Mononuclear cell (primary cell): ENCODE results near the gene TMEM25. TPM values are rescaled to one million over a fixed set of nuclear protein-coding genes. Genes with fewer than 3 reads are reported as not detected.

Experiments
- total RNA-seq: library from RNA; depleted of rRNA; stranded (reverse); fragments of >200 nt; gene quantifications from one replicate; pipeline ENCODE4 v1.2.3, GENCODE V29; 2012

Gene TMEM25
- total RNA-seq, 1 donor: 8.9 TPM

Other genes with a start within 250 kb of the TMEM25 start
- 136 TPM for gene CD3E, start 226.5 kb upstream of the TMEM25 start, total RNA-seq
- gene CD3D, start 188.5 kb upstream of the TMEM25 start, total RNA-seq: 122 TPM
- 49.7 TPM for gene CD3G, start 186.8 kb upstream of the TMEM25 start, total RNA-seq
- 50.5 TPM for gene UBE4A, start 171.6 kb upstream of the TMEM25 start, total RNA-seq
- 50.8 TPM for gene ATP5MG, start 129.6 kb upstream of the TMEM25 start, total RNA-seq
- 126 TPM for gene KMT2A, start 94.7 kb upstream of the TMEM25 start, total RNA-seq
- gene TTC36, start 3.7 kb upstream of the TMEM25 start, total RNA-seq: not detected
- 10.1 TPM for gene IFT46, start 34.7 kb downstream of the TMEM25 start, total RNA-seq
- 109 TPM for gene ARCN1, start 41.2 kb downstream of the TMEM25 start, total RNA-seq
- 0.63 TPM for gene PHLDB1, start 76.4 kb downstream of the TMEM25 start, total RNA-seq
- not detected for gene TREH, start 148.5 kb downstream of the TMEM25 start, total RNA-seq